ENCODE data around the gene LGR5. TPM values are rescaled to one million over a fixed set of nuclear protein-coding genes. Genes with fewer than 3 reads are reported as not detected.

The LGR5 gene
- total and polyA plus RNA-seq, 2 of the 8 experiments (the other 6 are each of a cell fraction or from before 2014, with no cell fraction given), result 0.08 to 0.19 TPM

DNA sequence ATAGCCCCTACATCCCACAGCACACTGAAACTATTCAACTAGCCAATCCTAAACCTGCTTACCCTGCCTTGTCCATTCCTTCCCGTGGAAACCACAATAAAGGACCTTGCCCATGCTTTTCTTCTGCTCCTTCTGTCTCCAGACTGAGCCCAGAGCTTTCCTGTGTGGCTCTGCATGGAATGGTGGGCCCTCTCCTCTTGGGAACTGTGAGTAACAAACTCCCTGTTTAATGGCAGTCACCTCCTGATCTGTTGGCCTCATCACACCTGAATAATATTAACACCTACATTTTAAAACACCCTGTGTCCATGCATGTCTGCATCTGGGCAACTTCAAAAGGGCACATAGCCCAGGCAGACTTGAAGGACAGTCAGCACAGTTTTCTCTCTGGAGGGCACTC lies 12.4 kb downstream of the LGR5 start:
- Histone ChIP-seq H4K20me1 (replicated peaks in 1 of 2; ENCODE audit: control insufficient read depth in 1 of 2, insufficient read depth in 2 of 2, low read length in 2 of 2) (no peaks in the 10 kb centered on the region), H3K9me3 (ENCODE audit: insufficient read depth in 2 of 2, low read depth in 1 of 2, low read length in 1 of 2) (no peaks in the 10 kb centered on the region), H2BK15ac (ENCODE audit: low read length) (no peak overlapping the region), H3K4me3 (ENCODE audit: extremely low read depth in 1 of 4, insufficient read depth in 2 of 4, low read depth in 3 of 4, low read length in 4 of 4) (no peak overlapping the region), H2AFZ (ENCODE audit: low read length) (no peak overlapping the region), H3K4me1 (replicated peaks in 1 of 4; ENCODE audit: control insufficient read depth in 3 of 4, insufficient read depth in 4 of 4, low read length in 3 of 4) (peaks cover 0 to 5% (median 2%) of the 10 kb centered on the region in 4 experiments; a peak in 2 of 7 replicates), H4K5ac (ENCODE audit: insufficient read length, low read depth, low read length) (no peak overlapping the region), H3K56ac (replicated peaks; ENCODE audit: insufficient read length, low read depth, low read length) (no peak overlapping the region), H3K14ac (ENCODE audit: insufficient read length) (no peak overlapping the region), H3K27me3 (replicated peaks in 1 of 4; ENCODE audit: control insufficient read depth in 3 of 4, extremely low read depth in 1 of 4, insufficient read depth in 3 of 4, low read length in 3 of 4) (no peaks in the 10 kb centered on the region), H3K79me1 (ENCODE audit: low read depth, low read length) (no peaks in the 10 kb centered on the region), H3K18ac (ENCODE audit: extremely low read depth, low read length) (no peak overlapping the region), H3K23ac (ENCODE audit: insufficient read length) (no peak overlapping the region), H2BK20ac (ENCODE audit: low read length) (no peak overlapping the region), H2BK12ac (ENCODE audit: low read depth, low read length) (no peak overlapping the region), H3K4ac (replicated peaks; ENCODE audit: insufficient read length, low read depth, low read length) (no peak overlapping the region), H2BK5ac (ENCODE audit: low read depth, low read length) (no peak overlapping the region), H3K23me2 (ENCODE audit: low read depth, low read length) (no peaks in the 10 kb centered on the region; the same call in 1 of the 2 replicates), H4K91ac (replicated peaks; ENCODE audit: insufficient read length, low read length) (no peak overlapping the region), H3K79me2 (ENCODE audit: control insufficient read depth in 1 of 2, insufficient read depth in 2 of 2, low read length in 2 of 2) (no peaks in the 10 kb centered on the region), H4K8ac (ENCODE audit: extremely low read depth, insufficient read depth, low read length) (no peak overlapping the region), H3K36me3 (ENCODE audit: control insufficient read depth in 2 of 4, insufficient read depth in 4 of 4, low read length in 3 of 4) (no peaks in the 10 kb centered on the region), H3K27ac (ENCODE audit: low read depth, low read length) (no peak overlapping the region), H3K4me2 (ENCODE audit: insufficient read depth in 1 of 2, low read depth in 2 of 2, low read length in 2 of 2) (no peak overlapping the region), H2AK5ac (ENCODE audit: low read depth, low read length) (no peak overlapping the region), H2BK120ac (replicated peaks; ENCODE audit: low read depth, low read length) (no peak overlapping the region), H3K9ac (replicated peaks in 1 of 4; ENCODE audit: extremely low read depth in 1 of 4, low read depth in 3 of 4, low read length in 3 of 4) (no peak overlapping the region)
- DNase-seq (ENCODE audit: low read depth in 1 of 2, low spot score in 2 of 2), result no peak
- WGBS, 2 experiments (ENCODE audit: extremely low coverage in 1 of 2, insufficient coverage in 1 of 2, insufficient read length in 1 of 2, insufficient replicate concordance in 2 of 2, low coverage in 1 of 2, low lambda C conversion rate in 2 of 2, missing lambda C conversion rate in 1 of 2), result 26% methylated on average over 1 of the region's 1 CpG; no CpG with 5 or more reads in 1 of the 2 experiments
- FAIRE-seq, result no peak
- ChIA-PET POLR2A (ENCODE audit: partially characterized antibody) (no interaction called here), CTCF (ENCODE audit: partially characterized antibody) (interaction anchor here (1.0 to 1.7 kb wide), 3 partner anchors 9 to 59 kb away, joined by 3 to 7 read pairs (median 3); no protein-coding TSS in a partner anchor)
- TF ChIP-seq CBX8 (IDR thresholded peaks at IDR 0.05; ENCODE audit: borderline replicate concordance, low read depth, low read length) (no peak), SIX5 (IDR thresholded peaks at IDR 0.05; ENCODE audit: low read depth, low read length) (no peak), POLR2A (IDR thresholded peaks at IDR 0.05; ENCODE audit: control extremely low read depth in 1 of 2, low read depth in 2 of 2, low read length in 2 of 2) (no peak), GABPA (IDR thresholded peaks at IDR 0.05; ENCODE audit: borderline replicate concordance, insufficient read depth, low read length) (no peak), NRF1 (IDR thresholded peaks at IDR 0.05; ENCODE audit: low read depth, low read length) (no peak), JUND (IDR thresholded peaks at IDR 0.05; ENCODE audit: low read length) (no peak), ASH2L (IDR thresholded peaks at IDR 0.05; ENCODE audit: low read length) (no peak), EGR1 (IDR thresholded peaks at IDR 0.05; ENCODE audit: borderline replicate concordance, low read depth, low read length) (no peak)
